Tibial artery (tissue), 4 donors: ENCODE results near the gene ABCC1.

ENCODE experiments used
- DNase-seq, 2 donors: peaks; one replicate each; pipeline ENCODE4 v3.0.0-alpha.2; 2019
- H3K27ac ChIP-seq, 2 donors: fragments of 200-600 bp; sonication (generic) in 1 of 2; 1 replicate in 1 of 2; 2 replicates in 1 of 2; pipeline ENCODE4 v1.5.1; 2018 to 2019; ENCODE audit warnings: mild to moderate bottlenecking in 1 of 2
- H3K27me3 ChIP-seq, 2 donors: fragments of 200-600 bp; sonication (generic) in 1 of 2; one replicate each; pipeline versions ENCODE4 v1.5.1 to v1.6.0; 2016 to 2019
- H3K36me3 ChIP-seq, 3 donors: fragments of 200-600 bp; sonication (generic) in 2 of 3; one replicate each; pipeline ENCODE4 v1.5.1; 2016 to 2019; ENCODE audit warnings: mild to moderate bottlenecking in 2 of 3
- H3K4me1 ChIP-seq, 4 donors: fragments of 200-600 bp; sonication (generic) in 2 of 4; 1 replicate in 3 of 4; 2 replicates in 1 of 4; pipeline ENCODE4 v1.5.1; 2016 to 2019
- H3K4me3 ChIP-seq, 2 donors: fragments of 200-600 bp; sonication (generic) in 1 of 2; 1 replicate in 1 of 2; 2 replicates in 1 of 2; pipeline ENCODE4 v1.5.1; 2018 to 2019; ENCODE audit warnings: mild to moderate bottlenecking in 2 of 2
- H3K9me3 ChIP-seq, 3 donors: fragments of 200-600 bp; sonication (generic) in 1 of 3; one replicate each; pipeline ENCODE4 v1.5.1; 2016 to 2019
- intact Hi-C: fragments of 100-400 bp; cut with DNase I; formaldehyde crosslinking; loops from one replicate; pipeline ENCODE4 v1.15.0; 2023; ENCODE audit warnings: low total_unique reads
- TF ChIP-seq, protein P1 (sequence below), 2 experiments: fragments of 200-600 bp in 1 of 2; fragments of 450-650 bp in 1 of 2; IDR thresholded peaks; one replicate each; pipeline ENCODE4 v1.5.1; 2017 to 2019; ENCODE audit warnings: antibody characterized with exemption in 2 of 2, mild to moderate bottlenecking in 1 of 2, moderate library complexity in 1 of 2

ABCC1 gene

DNA sequence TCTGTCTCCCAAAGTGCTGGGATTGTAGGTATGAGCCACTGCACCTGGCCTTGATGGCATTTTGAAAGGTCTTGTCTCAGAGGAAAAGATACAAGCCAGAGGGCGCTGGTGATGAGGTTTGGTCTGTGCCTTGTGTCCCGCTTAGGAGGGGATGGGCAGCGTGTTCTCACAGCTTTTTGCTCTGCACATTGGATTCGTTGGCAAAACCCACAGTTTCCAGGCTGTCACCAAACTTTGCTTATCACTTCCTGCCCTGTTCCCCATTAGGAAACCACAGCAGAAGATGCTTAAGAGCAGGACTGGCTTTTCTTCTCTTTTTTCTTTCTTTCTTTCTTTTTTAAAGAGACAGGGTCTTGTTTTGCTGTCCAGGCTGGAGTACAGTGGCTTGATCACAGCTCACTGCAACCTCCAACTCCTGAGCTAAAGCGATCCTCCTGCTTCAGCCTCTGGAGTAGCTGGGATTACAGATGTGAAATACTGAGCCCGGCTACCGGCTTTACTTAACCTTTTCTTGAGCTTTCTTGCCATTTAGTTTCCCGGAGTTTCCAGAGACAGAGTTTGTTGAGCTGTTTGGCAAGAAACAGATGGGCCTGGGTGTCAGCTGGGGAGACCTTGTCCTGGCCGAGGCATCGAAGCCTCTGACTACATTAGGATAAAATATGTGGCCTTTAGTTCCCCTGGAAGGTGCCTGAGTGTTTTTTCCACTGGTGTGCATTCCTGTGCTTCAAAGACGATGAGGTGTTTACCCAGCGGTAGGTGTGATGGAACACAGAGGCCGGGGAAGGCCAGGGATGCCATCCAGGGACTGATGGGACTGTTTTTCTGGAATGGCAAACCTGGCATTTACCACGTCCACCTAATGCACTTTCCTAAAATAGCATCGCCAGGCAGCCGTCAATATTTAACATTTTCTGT, 112.9 kb downstream of the ABCC1 start:
- Histone ChIP-seq H3K36me3 (peaks cover 4 to 40% (median 29%) of the 10 kb centered on the region in 3 donors), H3K4me1 (peaks cover 0 to 26% (median 3%) of the 10 kb centered on the region in 4 donors), H3K27me3 (no peaks in the 10 kb centered on the region), H3K27ac (peak overlapping the region in 1 of 2 donors; percentile 33), H3K4me3 (no peak overlapping the region), H3K9me3 (no peaks in the 10 kb centered on the region)
- intact Hi-C loops, result no loop called here
- TF ChIP-seq, protein P1, sequence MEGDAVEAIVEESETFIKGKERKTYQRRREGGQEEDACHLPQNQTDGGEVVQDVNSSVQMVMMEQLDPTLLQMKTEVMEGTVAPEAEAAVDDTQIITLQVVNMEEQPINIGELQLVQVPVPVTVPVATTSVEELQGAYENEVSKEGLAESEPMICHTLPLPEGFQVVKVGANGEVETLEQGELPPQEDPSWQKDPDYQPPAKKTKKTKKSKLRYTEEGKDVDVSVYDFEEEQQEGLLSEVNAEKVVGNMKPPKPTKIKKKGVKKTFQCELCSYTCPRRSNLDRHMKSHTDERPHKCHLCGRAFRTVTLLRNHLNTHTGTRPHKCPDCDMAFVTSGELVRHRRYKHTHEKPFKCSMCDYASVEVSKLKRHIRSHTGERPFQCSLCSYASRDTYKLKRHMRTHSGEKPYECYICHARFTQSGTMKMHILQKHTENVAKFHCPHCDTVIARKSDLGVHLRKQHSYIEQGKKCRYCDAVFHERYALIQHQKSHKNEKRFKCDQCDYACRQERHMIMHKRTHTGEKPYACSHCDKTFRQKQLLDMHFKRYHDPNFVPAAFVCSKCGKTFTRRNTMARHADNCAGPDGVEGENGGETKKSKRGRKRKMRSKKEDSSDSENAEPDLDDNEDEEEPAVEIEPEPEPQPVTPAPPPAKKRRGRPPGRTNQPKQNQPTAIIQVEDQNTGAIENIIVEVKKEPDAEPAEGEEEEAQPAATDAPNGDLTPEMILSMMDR (IDR thresholded peaks at IDR 0.05), result no peak
- DNase-seq, result no peak

- intact Hi-C loops, result no loop called here
- H3K36me3 ChIP-seq, result peaks cover 0 to 37% (median 32%) of the 10 kb centered on the region in 3 donors
- DNase-seq, result no peak
- TF ChIP-seq, protein P1 (IDR thresholded peaks at IDR 0.05), result no peak
- H3K9me3 ChIP-seq, result no peaks in the 10 kb centered on the region
- H3K27me3 ChIP-seq, result no peaks in the 10 kb centered on the region
- no peak overlapping the region for H3K4me3 ChIP-seq
- peaks cover 0 to 40% (median 5%) of the 10 kb centered on the region in 4 donors for H3K4me1 ChIP-seq
- H3K27ac ChIP-seq, result no peak overlapping the region
These were observed 114.3 kb downstream of the ABCC1 start for GRCh38 chr16:16063683-16064082.

DNA sequence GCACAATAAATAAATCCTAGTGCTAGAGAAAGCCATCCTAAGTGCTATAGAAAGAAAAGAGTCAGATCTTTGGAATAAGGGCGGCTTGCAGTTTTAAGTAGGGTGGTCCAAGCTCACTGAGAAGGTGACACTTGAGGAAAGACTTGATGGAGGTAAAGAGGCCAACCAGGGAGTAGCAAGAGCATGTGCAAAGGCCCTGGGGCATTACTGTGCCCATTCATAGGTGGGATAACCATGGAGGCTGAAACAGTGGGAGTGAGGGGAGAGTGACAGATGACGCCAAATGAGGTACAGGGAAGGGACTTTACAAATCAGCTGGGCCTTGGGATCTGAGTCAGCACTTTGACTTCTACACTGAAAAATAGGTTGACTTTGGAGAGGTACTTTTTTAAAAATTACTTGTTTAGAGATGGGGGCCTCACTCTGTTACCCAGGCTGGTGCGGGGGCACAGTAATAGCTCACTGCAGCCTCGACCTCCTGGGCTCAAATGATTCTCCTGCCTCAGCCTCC, 115.5 kb downstream of the ABCC1 start:
- DNase-seq, result no peak
- Histone ChIP-seq H3K36me3 (peaks cover 0 to 29% (median 28%) of the 10 kb centered on the region in 3 donors), H3K4me3 (no peak overlapping the region), H3K27me3 (no peaks in the 10 kb centered on the region), H3K27ac (no peak overlapping the region), H3K9me3 (no peaks in the 10 kb centered on the region), H3K4me1 (peaks cover 0 to 46% (median 5%) of the 10 kb centered on the region in 4 donors)
- intact Hi-C loops, result no loop called here
- TF ChIP-seq, protein P1 (IDR thresholded peaks at IDR 0.05), result no peak

DNA sequence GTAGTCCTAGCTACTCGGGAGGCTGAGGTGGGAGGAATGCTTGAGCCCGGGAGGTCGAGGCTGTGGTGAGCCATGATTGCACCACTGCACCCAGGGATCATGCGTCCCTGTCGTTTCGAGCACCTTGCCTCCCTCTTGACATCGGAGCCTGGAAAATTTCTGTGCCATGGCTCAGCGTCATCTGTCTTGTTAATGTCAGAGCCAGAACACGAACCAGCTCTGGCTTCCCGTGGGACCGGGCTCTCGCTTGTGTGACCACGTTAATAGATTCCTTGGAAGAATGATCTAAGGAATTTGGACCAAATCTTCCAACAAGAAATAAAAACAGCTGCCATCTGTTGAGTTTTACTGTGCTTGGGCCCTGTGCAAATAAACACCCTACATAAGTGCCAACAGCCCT, 117.7 kb downstream of the ABCC1 start:
- Histone ChIP-seq H3K4me1 (peaks cover 0 to 60% (median 19%) of the 10 kb centered on the region in 4 donors), H3K4me3 (no peak overlapping the region), H3K36me3 (peaks cover 0 to 25% (median 21%) of the 10 kb centered on the region in 3 donors), H3K27ac (peak overlapping the region; percentile 46 to 63), H3K27me3 (no peaks in the 10 kb centered on the region), H3K9me3 (no peaks in the 10 kb centered on the region)
- peak; percentile 59 to 88 for DNase-seq
- TF ChIP-seq, protein P1 (IDR thresholded peaks at IDR 0.05), result no peak
- intact Hi-C loops, result no loop called here

GRCh38 chr16:16071631-16072244, 122.3 kb downstream of the ABCC1 start:
- Histone ChIP-seq H3K27me3 (no peaks in the 10 kb centered on the region), H3K27ac (peak overlapping the region; percentile 14 to 62), H3K4me1 (peaks cover 0 to 73% (median 32%) of the 10 kb centered on the region in 4 donors), H3K4me3 (no peak overlapping the region), H3K36me3 (peaks cover 4 to 31% (median 22%) of the 10 kb centered on the region in 3 donors), H3K9me3 (no peaks in the 10 kb centered on the region)
- no peak for DNase-seq
- TF ChIP-seq, protein P1 (IDR thresholded peaks at IDR 0.05), result no peak
- intact Hi-C loops, result no loop called here
